NCI-H69 (cell line): ENCODE results near the gene CADM3.

Experiments
- DNase-seq: peaks from one replicate; lab custom pipeline; 2025; lab: John Stamatoyannopoulos, UW

The CADM3 gene, protein sequence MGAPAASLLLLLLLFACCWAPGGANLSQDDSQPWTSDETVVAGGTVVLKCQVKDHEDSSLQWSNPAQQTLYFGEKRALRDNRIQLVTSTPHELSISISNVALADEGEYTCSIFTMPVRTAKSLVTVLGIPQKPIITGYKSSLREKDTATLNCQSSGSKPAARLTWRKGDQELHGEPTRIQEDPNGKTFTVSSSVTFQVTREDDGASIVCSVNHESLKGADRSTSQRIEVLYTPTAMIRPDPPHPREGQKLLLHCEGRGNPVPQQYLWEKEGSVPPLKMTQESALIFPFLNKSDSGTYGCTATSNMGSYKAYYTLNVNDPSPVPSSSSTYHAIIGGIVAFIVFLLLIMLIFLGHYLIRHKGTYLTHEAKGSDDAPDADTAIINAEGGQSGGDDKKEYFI

DNA sequence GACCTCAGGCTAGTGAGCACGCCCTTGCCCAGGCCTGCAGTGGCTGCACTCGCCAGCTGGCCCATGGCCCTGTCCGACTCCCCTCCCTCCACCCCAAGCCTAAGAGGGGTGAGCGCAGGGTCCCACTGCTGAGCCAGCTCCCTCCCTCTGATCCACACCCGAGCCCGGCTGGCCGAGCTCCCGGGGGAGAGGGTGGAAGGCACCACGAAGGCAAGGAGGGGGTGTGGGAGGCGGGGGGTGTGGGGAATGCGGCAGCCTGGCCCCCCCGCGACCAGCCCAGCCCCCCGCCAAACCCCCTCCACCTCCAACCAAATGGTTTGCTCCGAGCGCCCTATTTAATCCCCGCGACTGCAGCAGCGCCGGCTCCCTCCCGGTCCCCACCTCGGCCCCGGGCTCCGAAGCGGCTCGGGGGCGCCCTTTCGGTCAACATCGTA, at the start of gene CADM3:
CADM3 (plus strand) TSS at position 362 of the 434 bp plus-strand sequence. CDS start 151 bp downstream, outside the sequence.
- peak; percentile 28 for DNase-seq

DNA sequence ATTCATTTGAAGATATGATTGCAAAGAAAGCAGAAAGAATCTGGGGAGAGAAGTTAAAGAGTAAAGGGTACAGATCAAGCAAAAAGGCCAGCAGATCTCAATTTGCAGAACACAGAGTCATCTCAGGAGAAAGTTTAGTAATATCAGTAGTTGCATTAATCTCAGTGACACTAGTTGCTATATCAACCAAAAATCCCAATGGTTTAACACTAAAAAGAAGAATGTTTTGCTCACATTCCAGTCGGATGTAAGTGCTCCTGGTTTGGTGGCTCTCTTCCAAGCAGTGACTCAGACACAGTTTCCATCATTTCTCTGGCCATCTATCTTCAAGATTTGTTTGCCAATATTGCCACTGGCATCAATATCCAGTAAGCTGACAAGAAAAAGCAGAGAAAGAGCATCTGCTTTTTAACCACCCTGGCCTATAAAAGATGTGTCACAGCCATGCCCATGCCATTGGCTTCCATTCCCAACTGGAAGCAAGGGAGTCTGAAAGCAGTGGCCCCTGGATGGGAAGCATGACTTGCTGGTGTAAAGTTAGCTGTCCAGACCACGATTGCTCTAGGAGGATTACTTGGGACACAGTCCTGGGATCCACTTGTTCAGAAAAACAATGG, 49.3 kb upstream of the CADM3 start:
- no peak for DNase-seq

DNA sequence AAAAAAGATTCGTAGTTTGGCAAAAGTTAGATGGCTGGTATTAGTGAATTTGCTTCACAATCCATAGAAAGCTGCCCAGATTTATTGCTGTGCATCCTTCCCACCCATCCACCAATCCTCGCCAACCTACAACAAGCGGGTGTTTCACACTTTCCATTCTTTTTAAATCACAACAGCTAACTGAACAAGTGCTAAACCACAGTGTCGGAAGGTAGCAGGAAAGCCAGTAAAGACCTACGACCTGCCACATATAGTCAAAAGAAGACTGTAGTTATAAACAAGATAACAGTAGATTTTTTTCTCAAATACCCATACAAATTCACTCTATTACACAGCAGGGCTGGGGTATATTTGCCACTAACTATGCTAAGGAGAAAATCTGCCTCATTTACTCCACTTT, 47.8 kb upstream of the CADM3 start:
- no peak for DNase-seq

DNA sequence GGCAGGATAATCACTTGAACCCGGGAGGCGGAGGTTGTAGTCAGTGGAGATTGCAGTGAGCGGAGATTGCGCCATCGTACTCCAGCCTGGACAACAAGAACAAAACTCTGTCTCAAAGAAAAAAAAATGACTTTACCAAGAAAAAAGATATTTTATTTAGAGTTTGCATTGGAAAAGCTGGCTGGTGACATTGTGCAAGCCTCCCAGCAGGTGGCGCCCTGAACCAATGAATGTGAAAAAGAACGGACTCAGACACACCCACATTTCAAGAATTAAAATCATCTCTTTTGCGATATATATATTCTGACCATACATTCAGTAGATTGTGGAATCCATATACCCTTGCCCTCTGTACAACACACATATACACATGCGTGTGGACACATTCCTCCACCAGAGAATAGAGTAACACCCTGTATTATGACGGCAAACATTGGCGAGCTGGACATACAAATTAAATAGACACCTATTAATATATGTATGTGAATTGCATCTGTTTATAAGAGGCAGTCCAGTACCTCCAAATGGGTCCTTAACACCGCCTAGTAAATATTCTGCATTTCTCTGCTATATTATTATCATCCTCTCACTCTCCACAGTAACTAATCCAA, 39.0 kb upstream of the CADM3 start:
- DNase-seq, result peak; percentile 57

DNA sequence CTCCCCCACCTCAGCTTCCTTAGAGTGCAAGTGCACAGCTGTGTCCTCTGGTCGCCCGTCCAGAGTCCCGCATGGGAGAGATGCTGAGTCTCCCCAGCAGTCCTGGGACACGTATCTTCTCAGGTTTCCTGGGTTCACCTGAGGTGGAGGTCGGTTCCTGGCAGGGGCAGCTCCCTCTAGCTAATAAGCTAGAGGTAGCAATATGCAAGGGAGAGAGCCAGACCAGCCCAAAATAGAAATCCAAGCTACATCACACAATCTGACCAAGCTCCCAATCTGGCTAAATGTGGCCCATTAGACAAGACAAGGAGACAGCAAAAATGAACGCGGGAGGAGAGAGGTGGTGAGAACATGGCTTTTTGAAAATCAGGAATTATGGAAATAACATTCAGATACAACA, 30.9 kb upstream of the CADM3 start:
- DNase-seq, result no peak

DNA sequence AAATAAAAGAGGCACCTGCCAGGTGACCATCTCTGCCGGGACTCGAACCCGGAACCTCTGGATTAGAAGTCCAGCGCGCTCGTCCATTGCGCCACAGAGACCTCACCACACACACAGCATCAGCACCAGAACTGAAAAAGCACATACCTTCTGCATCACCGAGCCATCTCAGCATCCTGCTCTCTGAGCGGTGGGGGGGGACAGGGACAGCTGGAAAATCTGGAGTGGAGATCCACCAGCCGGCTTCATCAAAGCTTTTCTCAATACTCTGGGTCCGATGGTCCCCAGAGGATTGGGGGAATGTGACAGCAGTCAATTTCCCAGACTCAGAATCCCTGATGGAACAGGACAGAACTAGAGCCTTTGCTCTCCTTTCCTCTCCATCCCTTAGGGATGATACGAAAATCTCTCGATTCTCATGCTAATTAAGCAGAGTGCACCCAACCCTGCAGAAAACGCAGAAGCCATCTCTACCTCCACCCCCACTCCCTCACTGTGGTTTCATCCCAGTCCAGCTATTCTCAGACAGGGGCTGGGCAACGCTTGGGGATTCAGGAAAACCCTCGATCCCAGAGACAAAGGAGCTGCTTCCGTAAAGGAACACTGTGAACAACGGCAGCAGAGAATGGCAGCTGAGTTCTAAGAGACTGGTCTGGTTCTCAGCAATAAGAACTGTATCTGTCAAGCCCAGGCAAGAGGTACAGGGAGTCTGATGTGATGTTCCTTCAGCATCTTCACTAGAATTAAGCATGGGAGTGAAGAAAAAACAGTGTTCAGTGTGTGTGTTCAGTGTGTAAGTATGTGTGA, 29.6 kb upstream of the CADM3 start:
- DNase-seq, result peak; percentile 42

DNA sequence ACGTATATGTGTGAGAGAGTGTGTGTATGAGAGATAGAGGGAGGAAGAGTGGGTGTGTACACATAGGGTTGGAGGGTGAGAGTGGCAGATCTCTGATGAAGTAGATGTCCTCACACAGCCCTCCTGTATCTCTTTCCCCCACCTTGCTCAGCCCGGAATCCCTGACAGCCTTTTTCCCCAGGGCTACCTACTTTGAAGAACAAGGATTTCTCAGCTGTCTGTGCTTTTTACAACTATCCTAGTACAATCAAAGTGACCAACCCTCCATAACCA, 29.1 kb upstream of the CADM3 start:
- DNase-seq, result no peak

DNA sequence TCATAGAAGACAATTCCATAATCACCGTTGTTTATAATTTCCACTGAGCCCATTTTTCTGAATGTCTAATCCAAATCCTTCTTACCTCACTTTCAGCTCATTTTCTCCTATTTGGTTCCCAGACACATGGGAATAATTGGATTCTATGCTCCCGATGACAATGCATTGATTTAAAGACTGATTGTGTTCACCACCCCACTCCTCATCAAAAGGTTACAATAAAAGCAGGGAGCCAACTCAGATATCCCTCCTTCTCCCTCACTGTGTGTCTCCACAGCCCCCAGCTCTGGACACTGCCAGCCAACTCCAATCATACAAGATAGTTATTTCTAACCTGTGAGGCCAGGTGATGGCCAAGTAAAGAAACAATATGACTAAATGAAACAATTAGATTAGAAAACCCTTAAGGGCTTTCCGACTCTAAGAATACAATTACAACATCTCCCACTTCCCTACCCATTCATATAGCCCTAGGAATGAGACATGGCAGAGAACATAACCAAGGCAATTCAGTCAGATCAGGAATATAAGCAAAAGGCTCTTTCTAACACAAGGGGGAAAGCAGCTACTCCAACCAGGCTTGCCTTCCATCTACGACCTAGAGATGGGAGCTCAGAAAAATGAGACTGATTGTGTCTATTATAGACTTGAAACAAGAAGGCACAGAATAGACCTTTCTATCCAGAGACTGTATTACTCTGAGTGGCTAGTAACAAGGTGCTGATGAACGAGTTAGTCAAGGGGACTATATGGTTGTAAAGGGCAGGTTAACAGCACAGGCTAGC, 28.5 kb upstream of the CADM3 start:
- no peak for DNase-seq

DNA sequence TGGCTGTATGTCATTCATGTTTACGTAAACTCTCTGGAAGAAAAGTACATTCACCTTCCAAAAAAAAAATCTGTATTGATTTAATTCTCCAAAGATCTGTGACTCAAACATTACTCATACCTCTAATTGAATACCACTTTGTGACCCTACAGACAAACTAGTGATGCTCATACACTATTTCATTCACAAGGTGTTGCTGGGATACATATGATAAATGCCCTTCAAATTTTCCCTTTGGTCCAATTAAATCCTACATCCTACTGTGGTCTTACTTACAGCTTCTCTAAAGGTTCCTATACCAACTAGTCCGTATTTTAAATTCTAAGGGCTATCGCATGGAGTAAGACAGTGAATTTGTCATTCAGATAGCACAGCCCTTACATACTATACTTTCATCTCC, 26.8 kb upstream of the CADM3 start:
- no peak for DNase-seq

DNA sequence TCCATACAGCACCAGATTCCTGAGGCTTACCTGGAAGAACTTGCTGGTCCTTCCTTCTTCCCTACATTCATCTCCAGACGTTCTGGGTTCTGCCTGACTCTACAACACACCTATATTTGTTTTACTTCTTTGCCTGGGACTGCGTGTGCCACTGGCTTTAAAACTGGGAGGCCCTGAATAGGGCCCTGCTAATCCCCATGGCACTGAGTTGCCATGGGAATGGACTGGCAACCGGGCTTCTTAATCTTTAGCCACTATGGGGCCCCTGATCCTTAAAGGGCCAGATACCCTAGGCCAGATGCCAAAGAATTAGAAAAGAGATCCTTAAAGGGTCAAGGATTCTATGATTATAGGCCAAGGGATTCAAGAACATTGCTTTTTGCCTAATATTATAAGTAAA, 24.4 kb upstream of the CADM3 start:
- no peak for DNase-seq

DNA sequence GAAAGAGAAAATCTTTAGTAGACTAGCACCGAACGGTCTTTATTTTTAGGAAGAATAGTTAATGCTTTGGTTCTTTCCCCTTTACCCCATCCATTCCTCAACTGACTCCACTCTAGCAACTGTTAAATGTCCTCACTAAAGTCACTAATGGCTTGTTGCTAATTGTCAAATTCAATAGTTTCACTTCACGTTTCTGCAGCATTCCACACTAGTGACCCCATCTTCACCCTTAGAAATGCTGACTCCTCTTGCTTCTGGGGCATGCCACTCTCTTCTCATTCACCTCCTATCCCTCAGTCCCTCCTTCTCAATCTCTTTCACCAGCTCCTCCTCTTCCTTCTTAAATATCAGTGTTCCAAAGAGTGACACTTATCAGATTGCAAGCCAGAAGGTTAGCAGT, 19.4 kb upstream of the CADM3 start:
- no peak for DNase-seq

DNA sequence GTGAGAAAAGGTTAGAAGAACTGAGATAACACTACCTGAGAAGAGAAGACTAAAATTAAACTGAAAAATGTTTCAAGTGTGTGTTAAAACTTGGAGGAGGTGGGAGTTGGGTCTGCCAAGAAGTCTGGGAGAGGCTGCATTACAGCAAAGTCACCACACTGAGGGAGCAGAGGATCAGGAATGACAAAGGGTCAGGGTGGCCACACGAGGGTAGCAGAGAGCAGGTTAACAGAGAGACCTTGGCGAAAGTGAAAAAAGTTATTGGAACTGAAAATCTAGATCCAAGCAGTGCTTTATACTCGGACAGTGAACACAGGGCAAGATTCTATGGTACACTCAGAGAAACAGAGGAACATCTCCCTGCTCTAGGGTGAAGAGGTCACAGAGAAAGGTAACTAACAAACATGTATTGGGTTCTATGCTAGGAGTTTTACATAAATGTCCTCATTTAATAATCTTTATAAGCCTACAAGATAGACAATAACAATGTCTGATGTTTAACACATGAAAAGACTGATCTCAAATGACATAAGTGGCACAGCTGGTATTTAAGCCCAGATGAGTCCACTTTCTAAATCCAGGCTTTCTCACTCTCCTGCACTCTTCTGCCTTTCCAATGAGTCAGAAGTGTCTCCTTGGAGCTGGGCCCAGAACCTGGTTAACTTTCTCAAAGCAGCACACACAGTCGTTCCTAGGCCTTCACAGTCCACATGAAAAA, 10.3 kb upstream of the CADM3 start:
- DNase-seq, result peak; percentile 61

DNA sequence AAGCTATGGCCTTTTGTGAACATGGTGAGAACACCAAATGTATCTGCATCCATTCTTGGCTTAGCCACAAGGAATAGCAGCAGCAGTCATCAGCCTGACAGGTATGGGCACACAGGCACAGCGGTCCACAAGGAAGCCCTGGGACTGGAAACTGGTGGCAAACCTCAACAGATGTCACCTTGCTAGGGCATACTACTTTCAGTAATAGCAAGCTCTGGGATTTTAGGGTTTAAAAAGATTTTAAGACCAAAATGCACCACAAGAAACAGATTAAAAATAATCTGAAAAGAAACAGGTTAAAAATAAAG, 9.7 kb upstream of the CADM3 start:
- no peak for DNase-seq

DNA sequence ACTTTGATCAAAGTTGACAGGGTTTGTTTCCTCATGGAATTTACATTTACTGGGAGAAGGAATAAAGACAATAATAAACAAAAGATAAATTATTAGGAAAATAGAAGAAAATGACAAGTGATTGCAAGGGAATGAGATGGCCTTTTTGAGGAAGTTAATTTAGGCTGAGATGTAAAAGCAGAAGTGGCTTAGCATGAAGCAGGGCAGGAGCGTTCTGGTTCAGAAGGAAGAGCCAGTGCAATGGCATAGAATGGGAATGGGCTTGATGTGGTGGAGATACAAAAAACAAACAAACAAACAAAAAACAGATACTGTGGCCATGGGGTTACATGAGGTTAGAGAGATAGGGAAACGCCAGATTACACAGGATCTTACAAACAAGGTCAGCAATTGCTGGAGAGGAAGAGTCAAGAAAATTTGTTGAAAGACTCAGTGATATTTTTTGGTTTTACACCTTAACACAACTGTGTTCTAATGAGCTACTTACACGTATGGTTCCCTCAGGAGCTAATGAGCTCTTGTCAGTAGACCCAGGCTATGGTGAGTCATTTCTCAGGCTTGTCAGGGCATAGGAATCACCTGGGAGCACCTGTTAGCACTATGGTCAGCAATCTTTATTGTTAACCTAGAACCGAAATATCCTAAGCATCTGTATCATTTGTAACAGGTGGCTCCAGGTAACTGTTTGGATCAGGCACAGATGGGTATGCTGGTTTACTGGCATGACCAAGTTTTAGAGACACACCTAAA, 8.7 kb upstream of the CADM3 start:
- no peak for DNase-seq

DNA sequence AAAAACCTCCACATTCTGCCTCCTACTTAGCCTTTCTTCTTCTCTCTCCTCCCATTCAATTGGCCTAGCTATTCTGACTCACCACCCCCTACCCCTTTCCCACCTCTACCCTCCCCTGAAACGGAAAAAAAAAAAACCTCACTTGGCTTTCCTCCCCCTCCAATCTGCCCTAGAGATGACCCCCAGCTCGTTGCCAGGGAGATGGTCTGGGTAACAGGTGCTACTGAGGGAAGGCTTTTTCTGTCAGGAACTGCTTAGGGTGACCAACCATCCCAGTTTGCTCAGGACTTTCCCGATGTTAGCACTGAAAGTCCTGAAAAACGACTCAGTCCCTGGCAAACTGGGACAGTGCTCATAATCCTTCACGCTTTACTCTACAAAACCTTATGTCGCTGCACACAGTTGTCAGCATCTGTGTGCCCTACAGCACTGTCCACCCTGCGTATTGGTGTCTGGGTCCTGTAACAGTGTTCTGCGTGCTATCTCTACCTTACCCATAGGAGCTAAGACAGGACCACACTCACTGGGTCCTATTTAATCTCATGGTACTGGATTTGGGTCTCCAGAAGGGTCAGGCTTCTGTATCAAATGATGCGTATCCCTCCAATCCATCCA, 7.7 kb upstream of the CADM3 start:
- peak; percentile 3 for DNase-seq

DNA sequence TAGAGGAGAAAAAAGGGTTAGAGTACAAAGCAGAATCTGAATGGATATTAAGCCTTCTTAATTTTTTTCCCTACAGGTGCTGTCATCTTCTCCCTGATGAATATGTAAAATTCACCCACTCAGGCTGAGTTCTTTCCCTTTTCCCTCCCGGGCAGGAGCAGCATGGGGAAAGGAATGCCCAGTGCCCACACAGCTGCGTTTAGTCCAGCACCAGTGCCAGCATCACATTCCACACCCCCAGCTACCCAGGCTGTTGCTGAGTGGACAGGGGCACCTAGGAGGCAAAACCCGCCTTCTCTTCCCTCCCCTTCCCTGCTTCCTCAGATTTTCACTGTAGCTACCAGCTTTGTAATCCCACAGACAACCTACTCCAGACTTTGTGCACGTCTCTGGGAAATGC, 3.4 kb upstream of the CADM3 start:
- DNase-seq, result no peak

DNA sequence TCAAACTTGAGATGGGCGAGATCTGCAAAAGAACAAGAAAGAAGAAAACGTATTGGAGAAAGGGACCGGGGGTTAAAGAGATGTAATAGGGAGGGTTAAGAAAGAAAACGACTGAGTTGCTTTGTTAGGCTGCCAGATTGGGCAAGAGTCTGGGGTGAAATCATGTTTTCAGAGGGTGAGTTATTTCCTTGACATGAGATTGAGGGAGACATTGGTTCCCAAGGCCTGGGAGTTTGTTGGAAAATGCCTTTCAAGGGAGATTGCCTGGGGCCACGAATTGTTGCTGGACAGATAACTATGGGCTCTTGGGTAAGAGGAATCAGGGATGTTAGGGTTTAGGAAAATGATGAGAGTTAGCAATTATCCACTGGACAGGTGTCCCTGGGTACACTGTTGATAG, 776 bp upstream of the CADM3 start:
- DNase-seq, result no peak

DNA sequence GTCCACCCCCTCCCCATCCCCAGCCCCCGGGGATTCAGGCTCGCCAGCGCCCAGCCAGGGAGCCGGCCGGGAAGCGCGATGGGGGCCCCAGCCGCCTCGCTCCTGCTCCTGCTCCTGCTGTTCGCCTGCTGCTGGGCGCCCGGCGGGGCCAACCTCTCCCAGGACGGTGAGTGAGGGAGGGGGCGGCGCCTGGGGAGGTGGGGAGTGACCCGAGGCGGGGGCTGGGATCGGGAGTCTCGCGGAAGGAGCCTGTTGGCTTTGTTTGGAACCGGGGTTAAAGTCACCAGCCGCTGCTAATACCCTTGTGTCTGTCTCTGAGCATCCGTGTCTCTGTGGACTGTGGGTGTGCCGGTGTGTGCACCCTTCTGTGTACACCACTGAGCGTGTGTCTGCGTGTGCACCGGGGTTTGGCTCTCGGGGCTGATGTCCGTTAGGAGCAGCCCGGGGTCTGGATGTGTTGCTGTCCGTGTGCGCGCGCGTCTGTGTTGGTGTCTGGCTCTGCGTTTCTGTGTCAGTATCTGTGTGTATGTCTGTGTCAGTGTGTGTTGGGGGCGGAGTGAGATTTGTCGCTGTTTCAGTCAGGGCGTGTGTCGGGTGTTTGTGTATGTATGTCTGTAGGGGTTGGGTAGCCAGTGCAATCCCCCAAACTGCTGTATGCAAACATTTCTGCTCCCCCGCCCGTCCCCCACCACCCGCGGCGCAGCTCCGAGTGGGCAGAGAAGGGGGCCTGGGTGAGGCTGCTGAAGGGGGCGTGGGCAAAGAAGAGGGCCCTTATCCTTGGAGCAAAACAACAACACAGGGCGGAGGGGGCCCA, 480 bp downstream of the CADM3 start:
- peak; percentile 28 for DNase-seq

DNA sequence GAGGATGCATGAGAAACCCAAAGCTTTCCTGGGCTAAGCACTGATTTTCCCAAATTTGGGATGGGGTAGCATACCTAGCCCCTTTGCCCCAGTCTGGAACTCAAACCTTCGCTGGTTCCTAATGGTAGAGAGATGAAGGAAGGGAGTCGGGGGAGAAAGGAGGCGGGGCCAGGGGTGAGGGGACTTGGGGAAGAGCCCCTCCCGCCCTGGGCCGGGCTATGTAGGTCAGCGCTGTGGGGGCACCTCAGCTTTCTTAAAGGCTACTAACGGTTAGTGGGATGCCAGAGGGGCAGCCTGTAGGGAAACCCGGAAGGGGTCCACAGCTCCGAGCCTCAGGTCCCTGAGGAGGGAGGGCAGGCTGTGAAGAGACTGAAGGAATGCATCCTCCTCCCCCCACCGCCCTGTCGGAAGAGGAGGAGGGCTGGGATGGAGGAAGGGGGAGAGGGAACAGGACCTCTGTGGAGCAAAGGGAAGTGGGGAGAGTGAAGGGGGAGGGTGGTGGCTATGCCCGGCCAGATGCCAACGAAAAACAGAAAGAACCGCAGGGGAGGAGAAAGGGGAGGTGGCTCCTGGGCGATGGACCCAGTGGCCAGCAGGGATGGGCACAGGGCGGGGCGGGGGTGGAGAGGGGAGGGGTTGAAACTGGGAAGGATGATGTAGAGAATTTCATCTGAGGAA, 1.3 kb downstream of the CADM3 start:
- DNase-seq, result no peak
